ENCODE data around the gene MID2.
A peak's percentile ranks its signal among the peaks of the same experiment; 100 is the strongest.
"Not testable (repeated sequence)": the region's sequence is repeated elsewhere in the genome, so short reads cannot be mapped to it uniquely, and the experiment has no call there.

MID2 gene

DNA sequence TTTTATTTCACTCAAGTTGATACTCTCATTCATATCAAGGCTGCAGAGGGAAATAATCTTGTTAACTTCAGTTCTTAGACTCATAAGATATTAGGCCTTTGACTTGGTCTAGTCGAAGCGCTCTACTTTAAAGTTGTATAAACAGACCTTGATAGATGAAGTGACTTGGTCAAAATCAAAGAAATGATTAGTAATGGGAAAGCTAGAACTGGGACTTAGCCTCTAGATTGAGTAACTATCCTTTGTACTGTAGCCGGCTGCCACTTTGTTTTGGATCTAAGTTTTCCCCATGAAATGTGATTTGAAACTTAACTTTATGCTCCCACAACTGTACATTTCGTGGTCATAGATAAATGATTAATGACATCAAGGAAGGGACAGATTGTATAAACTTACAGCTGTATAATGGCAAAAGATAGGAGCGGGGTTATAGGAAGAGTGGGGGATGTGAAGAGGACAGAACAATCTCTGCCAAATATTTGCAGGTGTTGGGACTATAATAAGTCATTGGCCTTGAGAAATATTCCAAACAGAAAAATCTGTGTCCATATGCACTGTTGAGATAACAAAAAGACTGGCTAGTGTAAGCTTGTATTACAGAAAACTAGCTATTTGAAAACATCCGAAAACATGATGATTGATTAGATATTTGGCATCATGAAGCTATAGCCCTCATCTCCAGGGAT is 17.2 kb downstream of the MID2 start:
- no peak for DNase-seq

DNA sequence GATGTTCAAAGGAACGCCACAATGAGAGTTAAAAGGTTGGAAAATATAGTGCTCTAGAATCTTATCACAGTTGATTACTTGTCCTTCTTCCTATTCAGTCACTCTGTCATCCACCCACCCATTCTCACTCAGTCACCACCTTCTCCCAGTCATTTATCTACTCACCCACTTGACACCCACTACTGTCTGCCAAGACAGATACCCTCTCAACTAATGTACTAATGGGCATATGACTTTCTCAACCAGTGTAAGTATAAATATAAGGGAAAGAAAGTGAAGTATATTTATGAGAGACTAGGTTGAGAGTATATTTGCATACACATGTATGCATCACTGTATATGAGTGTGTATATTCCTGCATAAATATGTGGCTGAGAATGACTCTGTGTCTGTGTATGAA is 20.0 kb downstream of the MID2 start:
- no peak for DNase-seq

DNA sequence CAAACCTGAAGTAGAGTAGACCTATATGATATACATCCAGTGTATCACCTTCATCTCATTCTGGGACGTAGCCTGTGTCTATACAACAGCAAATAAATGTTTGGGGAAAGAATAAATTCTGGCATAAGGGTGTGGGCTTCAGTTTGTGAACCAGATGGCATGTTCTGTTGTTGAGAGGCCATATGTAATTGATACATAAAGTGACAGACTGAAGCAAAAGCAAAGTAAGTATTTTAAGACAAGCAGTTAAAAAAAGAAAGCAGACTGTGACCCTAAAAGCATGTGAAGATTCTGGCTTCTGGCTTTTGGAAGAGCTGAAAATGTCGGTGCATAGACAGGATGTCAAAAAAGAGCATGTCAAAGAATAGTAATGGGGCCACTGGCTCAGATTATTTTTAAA is 22.9 kb downstream of the MID2 start:
- DNase-seq = no peak

DNA sequence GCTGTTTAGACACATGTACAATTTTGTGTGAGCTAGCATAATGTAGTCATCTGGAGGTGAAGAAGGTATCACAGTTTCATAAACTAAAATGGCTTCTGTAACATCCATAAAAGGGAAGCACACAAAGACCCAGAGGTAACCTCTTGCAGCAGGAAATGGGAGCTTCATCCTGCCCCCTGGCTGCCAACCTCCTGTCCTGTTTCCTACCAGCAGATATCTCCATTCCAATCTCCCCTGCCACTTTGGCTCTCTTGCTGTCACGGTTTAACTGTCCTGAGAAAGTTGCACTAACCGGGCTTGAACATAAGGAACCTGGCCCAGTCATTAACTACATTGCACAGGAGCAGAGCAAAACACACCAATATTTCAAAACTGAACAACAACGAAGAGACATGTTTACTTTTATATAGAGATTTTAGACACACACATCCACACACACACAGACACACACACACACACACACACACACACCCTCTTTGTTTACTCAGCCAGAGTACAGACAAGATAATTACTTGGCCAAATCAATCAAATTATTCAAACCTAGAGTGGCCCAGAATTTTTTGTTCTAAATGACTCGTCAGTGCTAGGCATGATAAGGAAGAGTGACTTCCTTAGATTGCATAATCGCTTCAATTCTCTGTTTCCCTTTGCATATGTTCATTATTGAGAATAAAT is 24.2 kb downstream of the MID2 start:
- no peak for DNase-seq

DNA sequence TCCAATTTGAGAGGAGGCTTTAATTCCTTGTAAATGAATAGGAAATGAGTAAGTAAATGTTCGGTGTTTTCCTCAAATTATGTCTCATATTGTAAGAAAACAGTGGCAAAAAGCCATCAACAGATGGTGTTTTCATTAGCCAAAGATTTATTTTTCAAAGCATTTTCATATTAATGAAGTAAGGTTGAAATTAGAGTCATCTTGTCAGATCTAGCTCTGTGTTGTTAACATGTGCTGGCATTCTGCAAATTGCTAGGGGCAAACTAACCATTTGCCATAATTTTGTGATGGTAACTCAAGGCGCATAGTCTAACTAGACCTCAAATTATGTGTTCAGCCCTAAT is 24.7 kb downstream of the MID2 start:
- DNase-seq = no peak

DNA sequence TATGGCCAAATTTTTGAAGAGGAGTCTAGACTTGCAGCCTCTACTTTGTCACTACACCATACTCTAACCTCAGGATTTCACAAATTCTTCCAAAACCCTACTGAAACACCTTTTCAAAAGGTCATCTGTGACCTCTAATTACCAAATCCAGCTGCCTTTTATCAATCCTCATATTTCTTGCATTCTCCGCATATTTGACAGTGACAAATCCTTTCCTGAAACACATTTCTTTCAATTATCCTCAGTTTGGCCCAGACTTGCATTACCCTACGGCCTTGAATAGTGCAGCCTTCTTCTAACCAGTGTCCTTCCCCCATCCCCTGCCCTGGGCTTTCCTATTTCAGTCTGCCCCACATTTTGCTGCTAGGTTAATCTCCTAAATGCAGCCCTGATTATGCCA is 25.5 kb downstream of the MID2 start:
- no peak for DNase-seq

DNA sequence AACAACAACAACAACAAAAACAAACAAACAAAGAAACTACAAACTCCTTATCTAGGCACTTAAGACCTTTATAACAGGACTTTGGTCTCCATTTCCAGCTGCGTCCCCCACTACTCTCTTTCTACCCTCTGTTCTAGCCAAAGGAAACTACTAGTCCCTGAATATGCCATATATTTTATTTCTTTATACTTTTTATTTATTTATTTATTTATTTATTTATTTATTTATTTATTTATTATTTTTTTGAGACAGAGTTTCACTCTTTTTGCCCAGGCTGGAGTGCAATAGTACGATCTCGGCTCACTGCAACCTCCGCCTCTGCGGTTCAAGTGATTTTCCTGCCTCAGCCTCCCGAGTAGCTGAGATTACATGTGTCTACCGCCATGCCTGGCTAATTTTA is 26.0 kb downstream of the MID2 start:
- DNase-seq = not testable (repeated sequence)

DNA sequence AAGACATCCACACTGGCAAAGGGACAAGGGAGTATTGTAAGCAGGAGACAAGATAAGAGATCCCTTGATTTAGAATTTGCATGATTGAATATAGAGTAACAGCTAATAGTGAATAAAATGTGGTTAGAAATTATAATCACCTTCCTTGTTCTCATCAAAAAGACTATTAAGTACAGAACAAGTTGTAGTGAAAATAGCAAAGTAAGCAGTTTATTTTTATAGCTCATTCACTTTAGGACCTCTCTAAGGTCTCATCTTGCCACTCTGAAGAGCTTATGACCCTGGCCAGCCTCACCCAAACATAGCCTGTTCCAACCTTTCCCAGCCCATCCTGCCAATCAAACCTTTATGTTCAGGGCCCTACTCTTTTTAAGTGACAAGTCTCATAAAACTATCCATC is 30.6 kb downstream of the MID2 start:
- no peak for DNase-seq

DNA sequence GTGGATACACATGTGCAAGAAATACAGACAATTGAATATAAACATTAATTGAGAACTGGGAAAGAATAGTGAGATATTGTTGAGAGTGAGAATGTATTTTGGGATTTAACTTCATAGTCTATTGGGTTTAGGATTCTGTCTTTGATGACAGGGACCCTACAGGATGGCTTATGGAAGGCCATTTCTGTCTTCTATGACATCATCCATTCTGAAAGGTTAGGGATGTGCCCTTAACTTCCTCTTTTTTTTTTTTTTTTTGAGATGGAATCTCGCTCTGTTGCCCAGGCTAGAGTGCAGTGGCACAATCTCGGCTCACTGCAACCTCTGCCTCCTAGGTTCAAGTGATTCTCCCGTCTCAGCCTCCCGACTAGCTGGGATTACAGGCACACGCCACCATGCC is 31.4 kb downstream of the MID2 start:
- not testable (repeated sequence) for DNase-seq

DNA sequence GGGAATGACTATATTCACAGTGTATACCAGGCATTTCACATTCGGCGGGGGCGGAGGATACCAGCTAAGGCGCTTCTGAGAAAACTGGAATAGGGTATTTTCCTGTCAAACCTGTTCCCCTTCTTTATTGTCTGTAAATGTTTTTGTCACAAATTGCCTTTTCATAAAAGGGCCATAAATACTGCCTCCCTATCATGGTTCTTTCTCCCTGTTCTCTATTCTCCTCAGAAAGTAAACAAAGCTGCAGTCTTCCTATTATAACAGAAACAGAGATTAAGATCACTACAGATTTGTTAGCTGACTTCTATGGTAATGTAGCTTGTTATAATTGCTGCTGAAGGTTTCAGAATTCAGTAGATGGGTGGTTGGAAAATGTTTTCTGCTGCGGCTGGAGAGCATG is 32.2 kb downstream of the MID2 start:
- DNase-seq = no peak

DNA sequence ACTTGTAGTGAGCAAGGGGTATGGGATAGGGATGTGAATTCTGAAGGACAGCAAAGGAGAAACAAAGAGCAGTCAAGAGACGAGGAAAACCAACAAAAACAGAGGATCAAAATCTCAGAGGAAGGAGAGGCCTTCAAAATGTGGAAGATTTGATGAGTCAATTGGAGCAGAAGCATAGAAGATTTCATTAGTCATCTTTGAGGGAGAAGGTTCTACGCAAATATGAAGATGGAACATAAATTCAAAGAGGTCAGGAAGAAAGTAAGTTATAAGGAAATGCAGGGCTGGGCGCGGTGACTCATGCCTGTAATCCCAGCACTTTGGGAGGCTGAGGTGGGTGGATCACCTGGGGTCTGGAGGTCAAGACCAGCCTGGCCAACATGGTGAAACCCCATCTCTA is 35.4 kb downstream of the MID2 start:
- DNase-seq = no peak

DNA sequence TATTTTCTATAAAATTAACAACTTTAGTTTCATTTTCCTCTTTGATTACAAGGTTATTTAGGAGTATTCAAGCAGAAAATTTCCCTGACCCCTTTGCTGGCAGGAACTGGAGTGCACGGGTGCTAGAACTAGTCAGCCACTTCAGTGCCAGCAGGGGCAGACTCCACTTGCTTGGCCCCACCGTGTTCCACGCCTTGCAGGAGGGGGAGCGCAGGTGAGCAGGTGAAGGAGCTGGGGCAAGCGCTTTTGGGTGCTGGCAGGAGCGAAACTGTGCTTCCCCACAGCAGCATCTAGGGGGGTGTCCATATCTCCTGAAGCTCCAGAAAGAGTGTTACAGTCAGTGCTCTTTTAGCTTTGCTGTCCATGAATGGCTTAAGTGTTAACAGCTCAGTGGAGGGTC is 45.5 kb downstream of the MID2 start:
- no peak for DNase-seq

DNA sequence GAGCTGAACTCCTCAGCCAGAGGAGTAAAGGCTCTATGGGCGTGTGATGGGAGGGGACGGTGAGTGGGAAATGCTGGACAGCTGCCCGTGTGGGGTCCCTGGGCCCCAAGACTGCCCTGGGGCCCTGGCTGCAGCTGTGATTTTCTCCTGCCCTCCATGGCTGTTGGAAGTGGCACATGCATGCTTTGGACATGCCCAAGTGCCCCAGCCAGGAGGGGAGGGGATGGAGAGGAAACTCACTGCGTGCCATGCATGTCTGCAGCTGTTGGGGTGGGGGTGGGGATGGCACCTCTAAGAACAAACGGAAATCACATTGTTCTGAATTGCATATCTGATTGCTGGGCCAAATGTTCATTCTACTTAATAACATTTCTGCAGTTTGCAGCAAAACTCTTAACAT is 52.4 kb downstream of the MID2 start:
- DNase-seq = no peak

DNA sequence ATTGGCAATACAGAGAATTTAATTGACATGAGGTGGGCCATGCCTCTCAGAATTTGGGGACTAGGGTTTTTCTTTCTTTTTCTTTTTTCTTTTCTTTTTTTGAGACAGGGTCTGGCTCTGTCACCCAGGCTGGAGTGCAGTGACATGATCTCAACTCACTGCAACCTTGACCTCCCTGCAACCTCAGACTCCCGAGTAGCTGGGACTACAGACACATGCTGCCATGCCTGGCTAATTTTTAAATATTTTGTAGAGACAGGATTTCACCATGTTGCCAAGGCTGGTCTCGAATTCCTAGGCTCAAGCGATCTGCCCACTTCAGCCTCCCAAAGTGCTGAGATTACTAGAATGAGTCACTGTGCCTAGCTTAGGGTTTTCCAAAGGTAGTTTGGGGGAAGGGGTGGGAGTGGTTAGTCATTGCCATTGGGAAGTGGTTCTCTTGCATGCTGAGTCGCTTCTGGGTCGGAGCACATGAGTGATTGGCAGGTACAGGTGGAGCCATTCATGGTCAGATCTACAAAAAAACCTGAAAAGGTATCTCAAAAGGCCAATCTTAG is 54.5 kb downstream of the MID2 start:
- DNase-seq = no peak

DNA sequence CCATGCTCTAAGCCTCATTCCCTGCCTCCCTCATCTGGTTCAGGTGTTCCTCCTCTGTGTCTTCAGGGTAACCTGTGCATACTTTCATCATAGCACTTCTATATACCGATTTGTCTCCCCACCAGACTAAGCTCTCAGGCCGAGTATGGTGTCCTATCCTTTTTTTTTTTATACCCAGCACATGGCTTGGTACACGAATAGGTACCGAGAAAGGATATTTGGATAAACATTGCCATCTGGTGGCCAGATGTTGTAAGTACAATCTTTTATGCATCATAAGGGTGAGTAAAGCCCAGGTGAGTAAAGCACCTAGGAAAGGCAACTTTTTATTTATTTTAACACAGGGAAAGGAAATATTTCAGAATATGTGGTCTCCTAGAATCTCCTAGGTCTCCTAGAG is 68.4 kb downstream of the MID2 start:
- DNase-seq = peak in 1 of 4 experiments; percentile 0

DNA sequence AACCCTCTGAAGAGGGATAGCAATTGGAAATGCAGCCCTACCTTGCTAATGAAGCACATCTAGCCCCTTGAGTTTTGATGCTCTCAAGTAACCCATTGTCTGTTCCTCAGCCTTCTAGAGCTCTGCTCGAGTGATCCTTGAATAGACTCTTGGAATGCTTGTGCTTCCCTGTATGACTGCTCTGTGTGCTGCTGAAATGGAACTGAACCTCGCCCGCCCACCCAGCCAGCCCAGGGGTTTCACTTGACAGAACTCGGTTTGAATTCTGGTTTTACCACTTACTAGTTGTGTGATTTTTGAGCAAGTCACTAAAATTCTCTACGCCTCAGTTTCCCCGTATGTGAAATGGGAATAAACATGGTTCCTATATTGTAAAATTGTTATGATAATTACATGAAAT is 77.1 kb downstream of the MID2 start:
- no peak for DNase-seq

DNA sequence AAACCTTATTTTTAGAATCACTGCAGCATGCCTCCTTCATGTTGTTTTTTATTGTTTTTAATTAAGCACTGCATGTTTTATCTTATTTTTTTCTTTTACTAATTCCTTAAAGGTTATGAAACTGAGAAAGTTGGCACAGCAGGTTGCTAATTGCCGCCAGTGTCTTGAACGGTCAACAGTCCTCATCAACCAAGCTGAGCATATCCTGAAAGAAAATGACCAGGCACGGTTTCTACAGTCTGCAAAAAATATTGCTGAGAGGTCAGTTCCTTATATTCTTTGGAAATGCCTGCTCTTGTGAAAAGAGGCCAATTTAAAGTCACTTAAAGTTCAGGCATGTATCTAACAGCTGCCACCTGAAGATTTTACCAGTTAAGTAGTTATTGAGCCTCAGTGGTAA is 79.7 kb downstream of the MID2 start:
- DNase-seq = no peak

DNA sequence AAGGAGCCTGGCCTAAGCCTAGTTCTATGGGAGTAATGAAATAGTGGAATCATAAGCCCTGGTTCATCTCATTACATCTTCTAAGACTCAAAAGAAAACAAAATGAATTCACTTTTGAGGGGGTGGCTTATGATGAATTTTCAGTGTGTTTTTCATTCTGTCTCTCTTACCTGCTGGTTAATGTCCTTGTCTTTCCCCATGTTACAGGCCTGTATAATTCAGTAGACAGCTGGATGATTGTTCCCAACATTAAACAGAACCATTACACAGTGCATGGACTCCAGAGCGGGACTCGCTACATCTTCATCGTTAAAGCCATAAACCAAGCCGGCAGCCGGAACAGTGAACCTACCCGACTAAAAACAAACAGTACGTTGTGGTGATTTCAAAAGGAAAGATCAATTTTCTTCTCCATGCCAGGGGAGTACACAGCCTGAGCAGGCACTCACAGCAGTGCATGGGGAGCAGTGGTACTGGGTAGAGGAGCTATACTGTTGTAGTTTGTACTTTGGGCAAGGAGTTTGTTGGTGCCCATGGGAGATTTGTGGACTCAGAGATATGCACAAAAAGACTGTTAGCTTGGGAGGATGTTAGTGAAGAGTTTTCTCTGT is 98.6 kb downstream of the MID2 start:
- DNase-seq = no peak

DNA sequence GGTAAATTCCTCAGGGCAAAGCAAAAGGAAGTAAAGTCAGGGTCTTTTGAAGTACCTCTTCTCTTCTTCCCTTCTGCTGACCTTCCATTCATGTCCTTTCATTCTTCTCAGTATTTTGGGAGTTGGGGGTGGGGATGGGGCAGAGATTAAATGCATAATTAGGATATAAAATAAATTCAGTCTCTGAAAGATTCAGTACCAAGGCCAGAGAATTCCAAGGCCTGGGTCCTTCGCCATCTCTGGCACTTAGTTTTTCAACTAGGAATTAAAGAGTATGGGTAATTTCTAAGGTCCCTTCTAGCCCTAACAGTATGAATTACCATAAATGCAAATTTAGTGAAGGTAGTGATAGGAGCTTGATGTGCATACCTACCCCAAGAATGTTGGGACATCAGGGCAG is 108.6 kb downstream of the MID2 start:
- DNase-seq = no peak

DNA sequence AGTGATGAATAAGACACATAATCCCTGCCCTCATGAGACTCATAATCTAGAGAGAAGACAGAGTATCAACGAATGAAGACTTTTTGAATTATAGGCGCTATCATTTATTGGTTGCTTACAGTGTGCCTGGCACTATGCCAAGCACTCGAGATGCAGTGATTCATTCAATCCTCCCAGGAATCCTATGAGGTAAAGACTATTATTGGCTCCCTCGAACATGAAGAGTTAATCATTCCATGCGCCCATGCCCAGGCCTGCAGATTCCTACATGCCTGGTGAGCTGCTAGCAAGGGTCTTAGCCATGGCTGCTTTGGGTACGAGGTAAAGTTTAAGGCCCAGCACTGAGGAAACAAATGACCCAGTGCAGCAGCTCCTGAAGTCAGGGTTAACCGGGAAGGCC is 109.5 kb downstream of the MID2 start:
- no peak for DNase-seq

DNA sequence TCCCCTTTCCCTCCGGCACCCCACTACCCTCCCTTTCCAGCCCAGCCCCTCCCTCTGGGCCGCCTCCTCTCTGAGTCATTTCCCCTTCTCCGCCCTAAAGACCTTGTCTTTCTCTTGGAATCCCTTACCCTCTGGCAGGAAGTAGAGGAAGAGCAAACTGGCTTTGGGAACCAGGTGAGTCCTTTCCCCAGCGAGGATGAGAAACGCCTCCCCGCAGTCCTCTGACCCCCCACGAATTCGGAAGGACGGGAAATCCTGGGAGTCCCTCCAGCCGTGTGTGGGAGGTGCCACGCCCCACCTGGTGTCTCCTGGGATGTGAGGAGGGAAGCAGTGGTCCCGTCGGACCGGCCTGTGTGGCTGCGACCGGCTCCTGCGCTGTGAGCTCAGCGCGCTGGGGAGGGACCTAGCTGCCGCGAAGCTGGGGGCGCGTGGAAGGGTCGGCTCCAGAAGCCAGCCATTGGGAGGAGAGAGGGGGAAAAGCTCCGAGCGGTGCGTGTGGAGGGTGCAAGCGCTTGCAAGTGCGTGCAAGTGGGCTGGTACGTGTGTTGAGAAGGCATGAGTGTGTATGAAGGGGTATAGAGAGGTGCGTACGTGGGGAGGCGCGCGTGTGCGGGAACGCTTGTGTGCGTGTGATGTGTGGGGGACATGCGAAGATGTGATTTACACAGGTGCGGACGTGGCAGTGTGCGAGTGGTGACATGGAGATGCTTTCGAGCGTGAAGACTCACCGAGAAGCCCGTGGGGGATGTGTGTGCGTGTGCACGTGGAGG is 110.2 kb downstream of the MID2 start:
- DNase-seq = no peak

DNA sequence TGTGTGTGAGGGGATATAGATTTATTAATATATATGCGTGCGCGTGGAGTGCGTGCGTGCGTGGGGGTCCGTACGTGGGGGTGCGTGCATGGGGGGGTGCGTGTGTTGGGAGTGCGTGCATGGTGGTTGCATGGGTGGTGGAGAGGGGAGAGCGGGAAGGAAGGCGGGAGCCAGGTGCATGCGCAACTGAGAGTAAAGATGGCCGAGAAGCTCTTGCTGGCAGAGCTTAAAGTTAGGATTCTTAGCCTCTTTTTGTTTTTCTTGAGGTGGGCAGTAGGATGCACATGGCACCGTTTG is 110.7 kb downstream of the MID2 start:
- DNase-seq = no peak

DNA sequence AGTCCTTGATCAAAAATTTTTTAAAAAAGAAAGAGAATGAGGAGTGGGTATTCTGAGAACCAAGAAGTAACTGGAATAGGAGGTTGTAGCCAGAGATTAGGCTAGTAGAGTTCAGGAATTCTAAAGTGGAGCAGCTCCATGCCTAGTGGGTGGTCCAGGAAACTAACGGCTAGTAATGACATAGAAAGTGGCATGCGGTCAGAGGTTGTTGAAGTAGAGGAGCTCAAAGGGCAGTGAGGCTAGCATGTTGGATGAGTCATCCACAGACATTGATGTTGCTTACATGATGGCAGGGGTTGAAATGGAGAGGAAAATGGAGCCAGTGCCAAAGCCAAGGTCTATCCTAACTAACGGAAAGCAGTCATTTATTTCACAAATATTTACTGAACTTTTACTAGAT is 114.4 kb downstream of the MID2 start:
- DNase-seq = no peak

DNA sequence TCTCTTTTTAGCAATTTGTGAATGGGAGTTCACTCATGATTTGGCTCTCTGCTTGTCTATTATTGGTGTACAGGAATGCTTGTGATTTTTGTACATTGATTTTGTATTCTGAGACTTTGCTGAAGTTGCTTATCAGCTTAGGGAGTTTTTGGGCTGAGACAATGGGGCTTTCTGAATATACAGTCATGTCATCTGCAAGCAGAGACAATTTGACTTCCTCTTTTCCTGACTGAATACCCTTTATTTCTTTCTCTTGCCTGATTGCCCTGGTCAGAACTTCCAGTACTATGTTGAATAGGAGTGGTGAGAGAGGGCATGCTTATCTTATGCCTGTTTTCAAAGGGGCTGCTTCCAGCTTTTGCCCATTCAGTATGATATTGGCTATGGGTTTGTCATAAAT is 129.7 kb downstream of the MID2 start:
- not testable (repeated sequence) for DNase-seq
